MG63 (cell line): ENCODE data around the gene PHLDB2. TPM values are rescaled to one million over a fixed set of nuclear protein-coding genes. Genes with fewer than 3 reads are reported as not detected.

Source experiments
- DNase-seq: peaks from one replicate; pipeline ENCODE4 v3.0.0-alpha.2; 2020
- H3K27me3 ChIP-seq: fragments of 250-450 bp; sonication (Bioruptor Pico); 2 replicates; pipeline ENCODE4 v1.5.1; 2020; ENCODE audit warnings: mild to moderate bottlenecking, moderate library complexity
- H3K36me3 ChIP-seq: fragments of 250-450 bp; sonication (Bioruptor Pico); 2 replicates; pipeline ENCODE4 v1.5.1; 2020; ENCODE audit warnings: mild to moderate bottlenecking, moderate library complexity
- H3K4me3 ChIP-seq: fragments of 250-450 bp; sonication (Bioruptor Pico); 2 replicates; pipeline ENCODE4 v1.5.1; 2020; ENCODE audit warnings: mild to moderate bottlenecking, moderate library complexity
- H3K9me3 ChIP-seq: fragments of 250-450 bp; sonication (Bioruptor Pico); 2 replicates; pipeline ENCODE4 v1.5.1; 2020; ENCODE audit warnings: mild to moderate bottlenecking, moderate library complexity
- total RNA-seq: library from RNA; depleted of rRNA; stranded (reverse); fragments of >200 nt; shearing (Covaris generic); gene quantifications from 2 replicates; pipeline ENCODE4 v1.2.3, GENCODE V29; 2014; ENCODE audit warnings: low replicate concordance

The PHLDB2 gene
- total RNA-seq, 1 experiment from 2014 or later: 65.4 TPM

GRCh38 chr3:111838133-111838532 lies 20.9 kb upstream of the PHLDB2 start:
- Histone ChIP-seq H3K36me3 (no peaks in the 10 kb centered on the region), H3K4me3 (no peak overlapping the region), H3K9me3 (no peaks in the 10 kb centered on the region), H3K27me3 (no peaks in the 10 kb centered on the region)
- no peak for DNase-seq

- Histone ChIP-seq H3K9me3 (peaks cover 5% of the 10 kb centered on the region), H3K27me3 (no peaks in the 10 kb centered on the region), H3K36me3 (no peaks in the 10 kb centered on the region), H3K4me3 (no peak overlapping the region)
- DNase-seq: no peak
Measured at GRCh38 chr3:111846039-111846438, 13.0 kb upstream of the PHLDB2 start.

- no peak overlapping the region for H3K4me3 ChIP-seq
- peaks cover 5% of the 10 kb centered on the region for H3K9me3 ChIP-seq
- no peak for DNase-seq
- no peaks in the 10 kb centered on the region for H3K27me3 ChIP-seq
- H3K36me3 ChIP-seq: no peaks in the 10 kb centered on the region
Measured at GRCh38 chr3:111846717-111847116, 12.3 kb upstream of the PHLDB2 start.

GRCh38 chr3:111848283-111848682 lies 10.8 kb upstream of the PHLDB2 start:
- H3K36me3 ChIP-seq: no peaks in the 10 kb centered on the region
- H3K4me3 ChIP-seq: no peak overlapping the region
- peaks cover 5% of the 10 kb centered on the region for H3K9me3 ChIP-seq
- no peak for DNase-seq
- H3K27me3 ChIP-seq: no peaks in the 10 kb centered on the region

- DNase-seq: no peak
- Histone ChIP-seq H3K36me3 (no peaks in the 10 kb centered on the region), H3K4me3 (no peak overlapping the region), H3K27me3 (no peaks in the 10 kb centered on the region), H3K9me3 (peaks cover 5% of the 10 kb centered on the region)
Measured at GRCh38 chr3:111848778-111849177, 10.3 kb upstream of the PHLDB2 start.

GRCh38 chr3:111850537-111850936 lies 8.5 kb upstream of the PHLDB2 start:
- Histone ChIP-seq H3K36me3 (no peaks in the 10 kb centered on the region), H3K27me3 (no peaks in the 10 kb centered on the region), H3K4me3 (no peak overlapping the region), H3K9me3 (peaks cover 5% of the 10 kb centered on the region)
- peak; percentile 83 for DNase-seq

- peak; percentile 83 for DNase-seq
- H3K27me3 ChIP-seq: no peaks in the 10 kb centered on the region
- H3K4me3 ChIP-seq: no peak overlapping the region
- no peaks in the 10 kb centered on the region for H3K36me3 ChIP-seq
- peaks cover 5% of the 10 kb centered on the region for H3K9me3 ChIP-seq
Measured at GRCh38 chr3:111851511-111851954, 7.5 kb upstream of the PHLDB2 start.

- no peak overlapping the region for H3K4me3 ChIP-seq
- no peaks in the 10 kb centered on the region for H3K27me3 ChIP-seq
- H3K9me3 ChIP-seq: peaks cover 5% of the 10 kb centered on the region
- H3K36me3 ChIP-seq: no peaks in the 10 kb centered on the region
- DNase-seq: no peak
Measured at GRCh38 chr3:111852540-111852939, 6.5 kb upstream of the PHLDB2 start.

- DNase-seq: no peak
- Histone ChIP-seq H3K9me3 (peaks cover 5% of the 10 kb centered on the region), H3K27me3 (no peaks in the 10 kb centered on the region), H3K4me3 (no peak overlapping the region), H3K36me3 (no peaks in the 10 kb centered on the region)
Measured at GRCh38 chr3:111853068-111853467, 6.0 kb upstream of the PHLDB2 start.

- H3K36me3 ChIP-seq: no peaks in the 10 kb centered on the region
- no peak for DNase-seq
- no peak overlapping the region for H3K4me3 ChIP-seq
- H3K27me3 ChIP-seq: no peaks in the 10 kb centered on the region
- peaks cover 5% of the 10 kb centered on the region for H3K9me3 ChIP-seq
Measured at GRCh38 chr3:111854990-111855389, 4.1 kb upstream of the PHLDB2 start.

- no peak overlapping the region for H3K4me3 ChIP-seq
- H3K36me3 ChIP-seq: 0 out of 2 replicates have a peak, but pooled peaks cover 3% of the 10 kb centered on the region
- H3K9me3 ChIP-seq: no peaks in the 10 kb centered on the region
- H3K27me3 ChIP-seq: no peaks in the 10 kb centered on the region
- DNase-seq: no peak
Measured at GRCh38 chr3:111856501-111856900, 2.6 kb upstream of the PHLDB2 start.

GRCh38 chr3:111857474-111857873 lies 1.6 kb upstream of the PHLDB2 start:
- Histone ChIP-seq H3K4me3 (no peak overlapping the region), H3K27me3 (no peaks in the 10 kb centered on the region), H3K36me3 (0 out of 2 replicates have a peak, but pooled peaks cover 3% of the 10 kb centered on the region), H3K9me3 (no peaks in the 10 kb centered on the region)
- no peak for DNase-seq

GRCh38 chr3:111858642-111859041 lies 423 bp upstream of the PHLDB2 start:
- H3K27me3 ChIP-seq: no peaks in the 10 kb centered on the region
- DNase-seq: no peak
- 0 out of 2 replicates have a peak, but pooled peaks cover 3% of the 10 kb centered on the region for H3K36me3 ChIP-seq
- no peaks in the 10 kb centered on the region for H3K9me3 ChIP-seq
- H3K4me3 ChIP-seq: peak overlapping the region; percentile 83

GRCh38 chr3:111859974-111860859 lies 1.2 kb downstream of the PHLDB2 start:
- no peaks in the 10 kb centered on the region for H3K9me3 ChIP-seq
- H3K27me3 ChIP-seq: no peaks in the 10 kb centered on the region
- peak; percentile 85 for DNase-seq
- peak overlapping the region; percentile 83 for H3K4me3 ChIP-seq
- H3K36me3 ChIP-seq: 0 out of 2 replicates have a peak, but pooled peaks cover 3% of the 10 kb centered on the region

GRCh38 chr3:111861391-111861790 lies 2.3 kb downstream of the PHLDB2 start:
- H3K4me3 ChIP-seq: peak overlapping the region; percentile 83
- no peaks in the 10 kb centered on the region for H3K9me3 ChIP-seq
- DNase-seq: no peak
- 0 out of 2 replicates have a peak, but pooled peaks cover 3% of the 10 kb centered on the region for H3K36me3 ChIP-seq
- no peaks in the 10 kb centered on the region for H3K27me3 ChIP-seq

- H3K27me3 ChIP-seq: no peaks in the 10 kb centered on the region
- 0 out of 2 replicates have a peak, but pooled peaks cover 3% of the 10 kb centered on the region for H3K36me3 ChIP-seq
- DNase-seq: no peak
- no peak overlapping the region for H3K4me3 ChIP-seq
- H3K9me3 ChIP-seq: no peaks in the 10 kb centered on the region
Measured at GRCh38 chr3:111862415-111862814, 3.4 kb downstream of the PHLDB2 start.

- Histone ChIP-seq H3K27me3 (no peaks in the 10 kb centered on the region), H3K4me3 (no peak overlapping the region), H3K9me3 (no peaks in the 10 kb centered on the region), H3K36me3 (0 out of 2 replicates have a peak, but pooled peaks cover 3% of the 10 kb centered on the region)
- DNase-seq: no peak
Measured at GRCh38 chr3:111862974-111863373, 3.9 kb downstream of the PHLDB2 start.
